GM18868 (cell line): ENCODE measurements around the gene STYXL1.

Experiments used
- ATAC-seq: cut with Tn5 transposase; IDR thresholded peaks from one replicate; pipeline ENCODE4 v1.9.1; 2021; ENCODE audit warnings: mild to moderate bottlenecking, moderate library complexity; ENCODE audit not compliant: unreplicated experiment

The STYXL1 gene

GRCh38 chr7:75994388-75995051, 53.3 kb downstream of the STYXL1 start, which contains the start of gene TMEM120A:
Gene TMEM120A, minus strand, starts transcription at chr7:75994595. Its CDS starts 25 bp downstream, at chr7:75994570.
- peak; percentile 95 for ATAC-seq

- peak; percentile 6 for ATAC-seq
Measured at GRCh38 chr7:75993689-75994387, 54.0 kb downstream of the STYXL1 start.

- ATAC-seq: no peak
Measured at GRCh38 chr7:75992083-75992755, 55.6 kb downstream of the STYXL1 start.

- ATAC-seq: no peak
Measured at GRCh38 chr7:75991531-75992082, 56.2 kb downstream of the STYXL1 start.

GRCh38 chr7:75989500-75990388, 58.1 kb downstream of the STYXL1 start:
- no peak for ATAC-seq

GRCh38 chr7:75988568-75989499, 59.0 kb downstream of the STYXL1 start:
- ATAC-seq: no peak

- no peak for ATAC-seq
Measured at GRCh38 chr7:75987805-75988567, 59.8 kb downstream of the STYXL1 start.

- no peak for ATAC-seq
Measured at GRCh38 chr7:75987026-75987804, 60.6 kb downstream of the STYXL1 start.

- ATAC-seq: no peak
Measured at GRCh38 chr7:75986147-75986781, 61.5 kb downstream of the STYXL1 start.

- ATAC-seq: no peak
Measured at GRCh38 chr7:75985518-75986146, 62.2 kb downstream of the STYXL1 start.

GRCh38 chr7:75985009-75985517, 62.7 kb downstream of the STYXL1 start:
- no peak for ATAC-seq

- no peak for ATAC-seq
Measured at GRCh38 chr7:75984130-75985008, 63.4 kb downstream of the STYXL1 start.

- ATAC-seq: no peak
Measured at GRCh38 chr7:75983471-75984129, 64.2 kb downstream of the STYXL1 start.

GRCh38 chr7:75982306-75983064, 65.3 kb downstream of the STYXL1 start:
- no peak for ATAC-seq
